WI38 (cell line): ENCODE measurements around the gene CIB4.
"Not testable (repeated sequence)": the region's sequence is repeated elsewhere in the genome, so short reads cannot be mapped to it uniquely, and the experiment has no call there.

ENCODE experiments used
- H3K4me3 ChIP-seq: 2 replicates; pipeline ENCODE4 v1.5.1; 2011; ENCODE audit warnings: low read depth, mild to moderate bottlenecking, control low read depth, low read length
- TF ChIP-seq, protein P1 (sequence below): IDR thresholded peaks from 2 replicates; pipeline ENCODE4 v1.5.1; 2012; ENCODE audit warnings: low read depth, mild to moderate bottlenecking, control low read depth, low read length

The CIB4 gene

DNA sequence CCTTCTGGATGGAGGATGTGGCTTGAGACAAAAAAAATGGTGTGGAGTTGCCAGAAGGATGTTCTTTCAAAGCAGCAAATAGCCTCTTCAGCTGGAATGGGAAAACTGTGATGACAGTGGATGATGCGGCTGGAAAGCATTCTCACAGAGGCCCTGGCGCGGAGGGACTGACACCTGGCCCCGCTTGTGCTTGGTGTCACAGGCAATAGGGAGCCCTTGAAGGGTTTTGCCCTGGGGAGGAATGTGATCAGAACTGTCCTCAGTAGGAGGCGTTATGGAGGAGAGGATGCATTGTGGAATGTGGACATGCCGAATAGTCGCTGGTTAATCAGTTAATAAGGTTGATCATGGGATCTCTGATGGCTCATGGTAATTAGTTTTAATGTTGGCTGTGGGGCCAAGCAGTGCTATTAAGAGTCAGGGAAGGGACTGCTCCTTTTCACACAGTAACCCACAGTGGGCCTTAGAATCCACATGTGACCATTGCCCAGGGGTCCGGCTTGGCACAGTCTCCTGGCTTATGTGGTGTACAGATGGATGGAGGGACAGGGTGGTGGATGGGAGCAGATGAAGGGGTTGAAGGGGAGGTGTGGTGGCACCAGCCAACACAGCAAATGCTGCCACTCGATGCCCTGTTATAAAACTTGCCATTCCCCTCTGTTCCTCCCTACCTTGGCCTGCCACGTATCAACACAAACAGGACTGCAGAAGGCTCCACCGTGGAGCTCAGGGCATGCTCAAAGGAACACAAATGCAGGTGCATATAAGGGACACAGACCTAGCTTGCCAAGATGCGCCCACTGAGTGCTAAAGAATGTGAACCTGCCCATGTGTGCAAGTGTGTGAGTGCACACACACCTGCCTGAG lies 71.7 kb downstream of the CIB4 start:
- H3K4me3 ChIP-seq, result no peak overlapping the region
- TF ChIP-seq, protein P1, sequence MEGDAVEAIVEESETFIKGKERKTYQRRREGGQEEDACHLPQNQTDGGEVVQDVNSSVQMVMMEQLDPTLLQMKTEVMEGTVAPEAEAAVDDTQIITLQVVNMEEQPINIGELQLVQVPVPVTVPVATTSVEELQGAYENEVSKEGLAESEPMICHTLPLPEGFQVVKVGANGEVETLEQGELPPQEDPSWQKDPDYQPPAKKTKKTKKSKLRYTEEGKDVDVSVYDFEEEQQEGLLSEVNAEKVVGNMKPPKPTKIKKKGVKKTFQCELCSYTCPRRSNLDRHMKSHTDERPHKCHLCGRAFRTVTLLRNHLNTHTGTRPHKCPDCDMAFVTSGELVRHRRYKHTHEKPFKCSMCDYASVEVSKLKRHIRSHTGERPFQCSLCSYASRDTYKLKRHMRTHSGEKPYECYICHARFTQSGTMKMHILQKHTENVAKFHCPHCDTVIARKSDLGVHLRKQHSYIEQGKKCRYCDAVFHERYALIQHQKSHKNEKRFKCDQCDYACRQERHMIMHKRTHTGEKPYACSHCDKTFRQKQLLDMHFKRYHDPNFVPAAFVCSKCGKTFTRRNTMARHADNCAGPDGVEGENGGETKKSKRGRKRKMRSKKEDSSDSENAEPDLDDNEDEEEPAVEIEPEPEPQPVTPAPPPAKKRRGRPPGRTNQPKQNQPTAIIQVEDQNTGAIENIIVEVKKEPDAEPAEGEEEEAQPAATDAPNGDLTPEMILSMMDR, result no peak

DNA sequence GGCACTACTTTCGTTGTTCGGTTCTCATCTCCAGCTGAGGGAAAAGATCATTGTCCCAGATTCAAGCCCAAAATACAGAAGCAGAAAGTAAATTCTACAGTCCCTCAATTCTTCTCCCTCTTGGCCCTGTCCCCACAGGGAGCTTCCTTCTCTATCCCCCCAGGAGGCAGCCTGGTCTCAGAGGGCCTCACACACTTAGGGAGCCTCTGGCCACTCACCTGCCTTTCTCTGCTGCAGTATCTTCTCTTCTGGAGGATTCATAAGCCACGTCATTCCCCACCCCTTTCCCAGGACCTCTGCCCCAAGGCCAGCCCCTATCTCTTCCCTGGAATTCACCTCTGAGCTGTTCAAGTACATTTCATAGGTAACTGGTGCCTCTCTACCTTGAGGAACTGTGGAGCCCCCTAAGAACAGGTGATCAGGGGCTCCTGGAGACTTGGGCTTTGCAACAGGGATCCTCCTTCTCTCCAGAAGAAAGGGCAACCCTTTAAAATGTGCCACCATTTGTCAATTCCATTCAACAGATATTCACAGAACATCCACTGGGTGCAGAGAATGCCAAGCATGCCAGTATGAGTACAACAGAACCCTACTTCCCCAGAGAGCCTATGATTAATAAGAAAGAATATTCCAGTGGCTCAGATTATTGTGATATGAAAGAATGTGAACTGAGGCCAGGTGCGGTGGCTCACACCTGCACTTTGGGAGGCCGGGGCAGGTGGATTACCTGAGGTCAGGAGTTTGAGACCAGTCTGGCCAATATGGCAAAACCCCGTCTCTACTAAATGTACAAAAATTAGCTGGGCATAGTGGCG lies 72.9 kb downstream of the CIB4 start:
- TF ChIP-seq, protein P1, result no peak
- H3K4me3 ChIP-seq, result no peak overlapping the region

DNA sequence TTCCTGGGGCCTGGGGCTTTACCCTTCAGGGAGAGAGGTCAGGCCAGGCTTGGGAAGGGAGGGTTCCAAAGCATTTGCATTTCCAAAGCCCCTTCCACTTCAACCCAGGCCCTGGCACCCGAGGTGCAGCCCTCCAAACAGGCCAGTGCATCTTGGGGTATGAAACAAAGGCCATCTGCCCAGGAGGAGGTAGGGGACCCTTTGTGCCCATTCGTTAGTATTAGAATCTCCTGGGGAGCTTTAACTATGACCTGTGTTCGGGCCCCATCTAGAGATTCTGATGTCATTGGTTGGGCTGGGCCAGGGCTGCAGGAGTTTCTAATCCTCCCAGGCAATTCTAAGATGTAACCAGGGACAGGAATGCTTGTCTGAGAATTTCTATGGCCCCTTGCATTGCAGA lies 73.6 kb downstream of the CIB4 start:
- TF ChIP-seq, protein P1, result no peak
- no peak overlapping the region for H3K4me3 ChIP-seq

- H3K4me3 ChIP-seq, result not testable (repeated sequence)
Observed at GRCh38 chr2:26566731-26567130, 74.4 kb downstream of the CIB4 start.

- TF ChIP-seq, protein P1, result no peak
- no peak overlapping the region for H3K4me3 ChIP-seq
Observed at GRCh38 chr2:26566081-26566375, 75.1 kb downstream of the CIB4 start.

DNA sequence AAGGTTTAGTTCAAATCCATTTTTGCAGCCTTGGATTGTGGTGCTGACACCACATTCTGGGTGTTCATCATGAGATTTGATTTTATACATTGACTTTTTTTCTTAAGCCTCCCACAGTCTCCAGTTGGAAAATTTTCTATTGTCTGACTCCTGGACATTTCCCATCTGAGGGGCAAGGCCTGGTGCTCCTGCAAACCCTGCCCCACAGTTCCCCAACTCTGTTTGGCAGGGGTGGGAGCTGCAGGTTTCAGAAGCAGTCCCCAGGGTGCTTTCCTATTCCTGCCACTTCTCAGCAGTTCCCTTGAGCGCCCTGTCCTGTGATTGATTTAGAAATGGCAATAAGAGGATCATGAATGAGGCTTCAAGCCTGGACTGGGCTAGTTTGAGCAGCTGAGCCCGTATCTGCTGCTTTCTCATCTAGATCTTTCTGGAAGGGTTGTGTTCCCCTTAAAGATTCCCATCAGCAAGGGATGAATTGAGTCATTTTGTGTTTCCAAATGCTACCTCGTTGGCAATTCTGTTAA lies 77.0 kb downstream of the CIB4 start:
- no peak overlapping the region for H3K4me3 ChIP-seq
- TF ChIP-seq, protein P1, result no peak

DNA sequence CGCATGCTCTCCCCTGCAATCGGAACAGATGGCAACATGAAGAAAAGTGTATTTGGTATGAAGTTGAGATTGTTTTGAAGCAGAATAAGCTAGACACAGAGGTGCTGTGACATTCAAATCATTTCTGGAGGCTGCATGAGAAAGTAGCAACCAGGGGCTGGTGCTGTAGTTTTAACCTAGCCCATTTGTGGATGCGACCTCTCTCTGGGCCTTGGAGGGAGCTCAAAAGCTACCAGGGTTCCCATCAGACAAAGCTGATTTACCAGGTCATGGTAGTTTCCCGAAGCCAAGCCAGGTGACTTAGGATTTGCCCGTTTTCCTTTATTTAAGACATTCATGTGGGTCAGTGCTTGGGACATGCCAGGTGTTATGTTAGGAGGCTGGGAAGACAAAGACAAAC lies 77.5 kb downstream of the CIB4 start:
- H3K4me3 ChIP-seq, result no peak overlapping the region
- TF ChIP-seq, protein P1, result no peak
